Smooth muscle cell (in vitro differentiated cells): Measurements from ENCODE around the gene REG3A. TPM values are rescaled to one million over a fixed set of nuclear protein-coding genes. Genes with fewer than 3 reads are reported as not detected.

Experiments
- DNase-seq: peaks from one replicate; lab custom pipeline; 2025; ENCODE audit not compliant: unreplicated experiment; lab: John Stamatoyannopoulos, UW
- H2AFZ ChIP-seq: fragments of 200-600 bp; sonication (generic); 2 replicates; pipeline ENCODE4 v1.6.0; 2016; ENCODE audit warnings: antibody characterized with exemption, low read depth, mild to moderate bottlenecking
- H3F3A ChIP-seq: fragments of 200-600 bp; sonication (generic); 2 replicates; pipeline ENCODE4 v1.6.0; 2017; ENCODE audit warnings: antibody characterized with exemption, low read depth
- H3K27ac ChIP-seq: fragments of 200-600 bp; sonication (generic); 2 replicates; pipeline ENCODE4 v1.5.1; 2016; ENCODE audit warnings: low read depth, mild to moderate bottlenecking
- H3K27me3 ChIP-seq: fragments of 200-600 bp; sonication (generic); 2 replicates; pipeline ENCODE4 v1.6.1; 2016; ENCODE audit warnings: low read depth, mild to moderate bottlenecking
- H3K36me3 ChIP-seq: fragments of 200-600 bp; sonication (generic); 2 replicates; pipeline ENCODE4 v1.5.1; 2016; ENCODE audit warnings: low read depth
- H3K4me1 ChIP-seq: fragments of 200-600 bp; sonication (generic); 2 replicates; pipeline ENCODE4 v1.5.1; 2016; ENCODE audit warnings: low read depth
- H3K4me2 ChIP-seq: fragments of 200-600 bp; sonication (generic); 2 replicates; pipeline ENCODE4 v1.6.0; 2016; ENCODE audit warnings: mild to moderate bottlenecking
- H3K4me3 ChIP-seq: fragments of 200-600 bp; sonication (generic); 2 replicates; pipeline ENCODE4 v1.5.1; 2016; ENCODE audit warnings: mild to moderate bottlenecking
- H3K79me2 ChIP-seq: fragments of 200-600 bp; sonication (generic); 2 replicates; pipeline ENCODE4 v1.6.0; 2016; ENCODE audit warnings: low read depth, mild to moderate bottlenecking
- H3K9ac ChIP-seq: fragments of 200-600 bp; sonication (generic); 2 replicates; pipeline ENCODE4 v1.6.0; 2016; ENCODE audit warnings: low read depth
- H3K9me3 ChIP-seq: fragments of 200-600 bp; sonication (generic); replicated peaks from 2 replicates; pipeline ENCODE4 v1.5.1; 2016; ENCODE audit warnings: low read depth
- H4K20me1 ChIP-seq: fragments of 200-600 bp; sonication (generic); 2 replicates; pipeline ENCODE4 v1.6.0; 2016; ENCODE audit warnings: low read depth
- CTCF ChIP-seq: fragments of 200-600 bp; sonication (generic); IDR thresholded peaks from 2 replicates; pipeline ENCODE4 v1.5.1; 2017; ENCODE audit warnings: borderline replicate concordance, mild to moderate bottlenecking, antibody characterized with exemption; ENCODE audit not compliant: insufficient read depth, poor library complexity, severe bottlenecking
- WGBS: methylation state at CpG from one replicate; pipeline ENCODE4 v1.1.7; 2016; ENCODE audit warnings: low lambda C conversion rate; 5-methylcytosine and 5-hydroxymethylcytosine counted together
- polyA plus RNA-seq: library from polyadenylated mRNA; unstranded; fragments of >200 nt; fragmentation: Nextera tagmentation; extraction: Ambion mirVana; gene quantifications from 2 replicates; pipeline ENCODE4 v1.2.1, GENCODE V29; 2016
- total RNA-seq: library from RNA; depleted of rRNA; stranded (reverse); fragments of >200 nt; gene quantifications from 2 replicates; pipeline ENCODE4 v1.2.3, GENCODE V29; 2014

REG3A gene
- total and polyA plus RNA-seq, 2 experiments from 2014 or later, result not detected

- H3K4me2 ChIP-seq, result no peak overlapping the region
- H3K79me2 ChIP-seq, result no peaks in the 10 kb centered on the region
- H4K20me1 ChIP-seq, result no peaks in the 10 kb centered on the region
- no peaks in the 10 kb centered on the region for H3K9me3 ChIP-seq
- 86% methylated on average over 4 of the region's 4 CpGs for WGBS
- no peak overlapping the region for H3K4me3 ChIP-seq
- no peaks in the 10 kb centered on the region for H3F3A ChIP-seq
- H3K9ac ChIP-seq, result no peak overlapping the region
- H3K36me3 ChIP-seq, result no peaks in the 10 kb centered on the region
- H2AFZ ChIP-seq, result no peak overlapping the region
- TF ChIP-seq CTCF, result no peak
- H3K27me3 ChIP-seq, result no peaks in the 10 kb centered on the region
- no peak overlapping the region for H3K27ac ChIP-seq
- no peaks in the 10 kb centered on the region for H3K4me1 ChIP-seq
- no peak for DNase-seq
These were observed 27.9 kb downstream of the REG3A start for GRCh38 chr2:79131687-79132086.

GRCh38 chr2:79129804-79130203 is 29.7 kb downstream of the REG3A start:
- no peak overlapping the region for H3K27ac ChIP-seq
- no peak for DNase-seq
- no peak overlapping the region for H3K4me3 ChIP-seq
- no peaks in the 10 kb centered on the region for H3F3A ChIP-seq
- H2AFZ ChIP-seq, result no peak overlapping the region
- no peaks in the 10 kb centered on the region for H3K36me3 ChIP-seq
- no peak overlapping the region for H3K9ac ChIP-seq
- no peaks in the 10 kb centered on the region for H3K9me3 ChIP-seq
- no peaks in the 10 kb centered on the region for H3K4me1 ChIP-seq
- H3K27me3 ChIP-seq, result no peaks in the 10 kb centered on the region
- no peaks in the 10 kb centered on the region for H3K79me2 ChIP-seq
- no peak overlapping the region for H3K4me2 ChIP-seq
- no peaks in the 10 kb centered on the region for H4K20me1 ChIP-seq
- TF ChIP-seq CTCF, result no peak

GRCh38 chr2:79129260-79129659 is 30.3 kb downstream of the REG3A start:
- H3F3A ChIP-seq, result no peaks in the 10 kb centered on the region
- H2AFZ ChIP-seq, result no peak overlapping the region
- H3K9ac ChIP-seq, result no peak overlapping the region
- H3K36me3 ChIP-seq, result no peaks in the 10 kb centered on the region
- no peaks in the 10 kb centered on the region for H3K27me3 ChIP-seq
- H3K79me2 ChIP-seq, result no peaks in the 10 kb centered on the region
- WGBS, result 89% methylated on average over 6 of the region's 6 CpGs
- H3K4me3 ChIP-seq, result no peak overlapping the region
- H3K4me1 ChIP-seq, result no peaks in the 10 kb centered on the region
- no peak for DNase-seq
- H4K20me1 ChIP-seq, result no peaks in the 10 kb centered on the region
- no peak for TF ChIP-seq CTCF
- no peak overlapping the region for H3K27ac ChIP-seq
- no peak overlapping the region for H3K4me2 ChIP-seq
- H3K9me3 ChIP-seq, result no peaks in the 10 kb centered on the region

- Histone ChIP-seq H3K9me3 (no peaks in the 10 kb centered on the region), H2AFZ (no peak overlapping the region), H3K4me2 (no peak overlapping the region), H3F3A (no peaks in the 10 kb centered on the region), H3K79me2 (no peaks in the 10 kb centered on the region), H3K36me3 (no peaks in the 10 kb centered on the region), H3K27ac (no peak overlapping the region), H3K4me1 (no peaks in the 10 kb centered on the region), H3K4me3 (no peak overlapping the region), H3K27me3 (no peaks in the 10 kb centered on the region), H4K20me1 (no peaks in the 10 kb centered on the region), H3K9ac (no peak overlapping the region)
- DNase-seq, result no peak
- no peak for TF ChIP-seq CTCF
- 98% methylated on average over 3 of the region's 3 CpGs for WGBS
These were observed 31.1 kb downstream of the REG3A start for GRCh38 chr2:79128406-79128805.
